ENCODE measurements around the gene CD7. TPM values are rescaled to one million over a fixed set of nuclear protein-coding genes. Genes with fewer than 3 reads are reported as not detected.

The CD7 gene
- total RNA-seq, 1 donor from 2014 or later, result 1.0 TPM

- Mint-ChIP-seq H3K27ac (ENCODE audit: unreplicated experiment) (no peak overlapping the region), H3K27me3 (ENCODE audit: unreplicated experiment) (no peaks in the 10 kb centered on the region), H3K4me3 (ENCODE audit: unreplicated experiment) (no peak overlapping the region), H3K9me3 (ENCODE audit: unreplicated experiment) (no peaks in the 10 kb centered on the region), H3K4me1 (ENCODE audit: unreplicated experiment) (peaks cover 26% of the 10 kb centered on the region), H3K36me3 (ENCODE audit: unreplicated experiment) (no peaks in the 10 kb centered on the region)
- DNase-seq (ENCODE audit: extremely low spot score, unreplicated experiment), result no peak
- no peak for TF ChIP-seq CTCF (IDR thresholded peaks at IDR 0.05)
Measured at GRCh38 chr17:82281502-82282238, 35.7 kb downstream of the CD7 start.

- no peak overlapping the region for H3K4me3 Mint-ChIP-seq (ENCODE audit: unreplicated experiment)
- H3K4me1 Mint-ChIP-seq (ENCODE audit: unreplicated experiment), result peaks cover 26% of the 10 kb centered on the region
- H3K36me3 Mint-ChIP-seq (ENCODE audit: unreplicated experiment), result no peaks in the 10 kb centered on the region
- H3K27me3 Mint-ChIP-seq (ENCODE audit: unreplicated experiment), result no peaks in the 10 kb centered on the region
- no peaks in the 10 kb centered on the region for H3K9me3 Mint-ChIP-seq (ENCODE audit: unreplicated experiment)
- H3K27ac Mint-ChIP-seq (ENCODE audit: unreplicated experiment), result no peak overlapping the region
- no peak for DNase-seq (ENCODE audit: extremely low spot score, unreplicated experiment)
- TF ChIP-seq CTCF (IDR thresholded peaks at IDR 0.05), result no peak
Measured at GRCh38 chr17:82281076-82281475, 36.3 kb downstream of the CD7 start.

GRCh38 chr17:82280537-82280936, 36.9 kb downstream of the CD7 start:
- Mint-ChIP-seq H3K9me3 (ENCODE audit: unreplicated experiment) (no peaks in the 10 kb centered on the region), H3K27me3 (ENCODE audit: unreplicated experiment) (no peaks in the 10 kb centered on the region), H3K4me1 (ENCODE audit: unreplicated experiment) (peaks cover 25% of the 10 kb centered on the region), H3K27ac (ENCODE audit: unreplicated experiment) (no peak overlapping the region), H3K36me3 (ENCODE audit: unreplicated experiment) (no peaks in the 10 kb centered on the region), H3K4me3 (ENCODE audit: unreplicated experiment) (no peak overlapping the region)
- DNase-seq (ENCODE audit: extremely low spot score, unreplicated experiment), result no peak
- no peak for TF ChIP-seq CTCF (IDR thresholded peaks at IDR 0.05)

- Mint-ChIP-seq H3K36me3 (ENCODE audit: unreplicated experiment) (no peaks in the 10 kb centered on the region), H3K27ac (ENCODE audit: unreplicated experiment) (no peak overlapping the region), H3K9me3 (ENCODE audit: unreplicated experiment) (no peaks in the 10 kb centered on the region), H3K27me3 (ENCODE audit: unreplicated experiment) (no peaks in the 10 kb centered on the region), H3K4me1 (ENCODE audit: unreplicated experiment) (peaks cover 16% of the 10 kb centered on the region), H3K4me3 (ENCODE audit: unreplicated experiment) (no peak overlapping the region)
- no peak for TF ChIP-seq CTCF (IDR thresholded peaks at IDR 0.05)
- no peak for DNase-seq (ENCODE audit: extremely low spot score, unreplicated experiment)
Measured at GRCh38 chr17:82278786-82279391, 38.5 kb downstream of the CD7 start.

GRCh38 chr17:82278308-82278707, 39.1 kb downstream of the CD7 start:
- DNase-seq (ENCODE audit: extremely low spot score, unreplicated experiment), result no peak
- Mint-ChIP-seq H3K27me3 (ENCODE audit: unreplicated experiment) (no peaks in the 10 kb centered on the region), H3K9me3 (ENCODE audit: unreplicated experiment) (no peaks in the 10 kb centered on the region), H3K36me3 (ENCODE audit: unreplicated experiment) (no peaks in the 10 kb centered on the region), H3K27ac (ENCODE audit: unreplicated experiment) (no peak overlapping the region), H3K4me3 (ENCODE audit: unreplicated experiment) (no peak overlapping the region), H3K4me1 (ENCODE audit: unreplicated experiment) (peaks cover 12% of the 10 kb centered on the region)
- TF ChIP-seq CTCF (IDR thresholded peaks at IDR 0.05), result no peak
